HEK293 (cell line): Measurements from ENCODE around the gene FAM181A.

Experiments used
- CTCF ChIA-PET: fragments of 350-600 bp; formaldehyde crosslinking; extraction: SDS; loops from one replicate; lab custom pipeline; 2021; ENCODE audit warnings: antibody characterized with exemption; lab: Yijun Ruan, JAX
- POLR2A ChIA-PET: fragments of 300-600 bp; formaldehyde crosslinking; extraction: SDS; loops from one replicate; lab custom pipeline; 2020; ENCODE audit warnings: antibody characterized with exemption, inconsistent platforms; lab: Yijun Ruan, JAX
- H3K27ac ChIP-seq: fragments of 200-500 bp; sonication (Bioruptor generic); 2 replicates; pipeline ENCODE4 v1.5.1; 2014; ENCODE audit warnings: low read depth, low read length, control low read depth, inconsistent platforms; ENCODE audit errors: extremely low read depth
- H3K36me3 ChIP-seq, 2 experiments: fragments of 200-500 bp in 1 of 2; sonication (Bioruptor generic) in 1 of 2; 1 replicate in 1 of 2; 2 replicates in 1 of 2; pipeline ENCODE4 v1.5.1; 2014 to 2017; ENCODE audit warnings: inconsistent platforms in 2 of 2, low read length in 2 of 2; ENCODE audit not compliant: control insufficient read depth in 2 of 2, insufficient read depth in 1 of 2
- H3K4me1 ChIP-seq: fragments of 200-500 bp; sonication (Bioruptor generic); 2 replicates; pipeline ENCODE4 v1.5.1; 2014; ENCODE audit warnings: mild to moderate bottlenecking, low read length, inconsistent platforms; ENCODE audit not compliant: control insufficient read depth, insufficient read depth
- H3K4me3 ChIP-seq: 2 replicates; pipeline ENCODE4 v1.5.1; 2011; ENCODE audit warnings: low read depth, mild to moderate bottlenecking, control low read depth, low read length, moderate library complexity
- H3K9me3 ChIP-seq: fragments of 200-500 bp; sonication (Bioruptor generic); 2 replicates; pipeline ENCODE4 v1.5.1; 2014; ENCODE audit warnings: low read depth, low read length, inconsistent platforms; ENCODE audit not compliant: control insufficient read depth, insufficient read depth
- KLF16 ChIP-seq: fragments of 450-650 bp; formaldehyde crosslinking; IDR thresholded peaks from 2 replicates; pipeline ENCODE4 v1.5.1; 2017; ENCODE audit warnings: missing biosample characterization, missing genetic modification characterization
- OSR2 ChIP-seq: fragments of 450-650 bp; formaldehyde crosslinking; IDR thresholded peaks from 2 replicates; pipeline ENCODE4 v1.5.1; 2016; ENCODE audit warnings: missing biosample characterization, missing genetic modification characterization
- PRDM4 ChIP-seq: fragments of 450-650 bp; formaldehyde crosslinking; IDR thresholded peaks from 2 replicates; pipeline ENCODE4 v1.5.1; 2017; ENCODE audit warnings: missing biosample characterization, missing genetic modification characterization
- YY1 ChIP-seq: fragments of 450-650 bp; formaldehyde crosslinking; IDR thresholded peaks from 2 replicates; pipeline ENCODE4 v1.5.1; 2018; ENCODE audit warnings: missing biosample characterization, missing genetic modification characterization
- ZBTB17 ChIP-seq: fragments of 450-650 bp; formaldehyde crosslinking; IDR thresholded peaks from 2 replicates; pipeline ENCODE4 v1.5.1; 2016; ENCODE audit warnings: missing biosample characterization, missing genetic modification characterization
- ZBTB26 ChIP-seq: fragments of 450-650 bp; formaldehyde crosslinking; optimal IDR thresholded peaks from 2 replicates; pipeline ENCODE3; 2016; ENCODE audit warnings: missing biosample characterization, mild to moderate bottlenecking, missing genetic modification characterization
- ZNF266 ChIP-seq: fragments of 450-650 bp; formaldehyde crosslinking; IDR thresholded peaks from 2 replicates; pipeline ENCODE4 v1.5.1; 2016; ENCODE audit warnings: missing biosample characterization, missing genetic modification characterization, low read depth
- ZNF292 ChIP-seq: fragments of 450-650 bp; formaldehyde crosslinking; IDR thresholded peaks from 2 replicates; pipeline ENCODE4 v1.5.1; 2016; ENCODE audit warnings: low read depth, missing biosample characterization, missing genetic modification characterization, borderline replicate concordance
- ZNF362 ChIP-seq: fragments of 450-650 bp; formaldehyde crosslinking; IDR thresholded peaks from 2 replicates; pipeline ENCODE4 v1.5.1; 2016; ENCODE audit warnings: missing biosample characterization, missing genetic modification characterization
- ZNF366 ChIP-seq: fragments of 450-650 bp; formaldehyde crosslinking; conservative IDR thresholded peaks from 2 replicates; pipeline ENCODE4 v1.5.1; 2016; ENCODE audit warnings: missing biosample characterization, missing genetic modification characterization
- ZNF423 ChIP-seq: fragments of 450-650 bp; formaldehyde crosslinking; IDR thresholded peaks from 2 replicates; pipeline ENCODE4 v1.5.1; 2016; ENCODE audit warnings: missing biosample characterization, missing genetic modification characterization
- ZNF426 ChIP-seq: fragments of 450-650 bp; formaldehyde crosslinking; IDR thresholded peaks from 2 replicates; pipeline ENCODE4 v1.5.1; 2017; ENCODE audit warnings: missing biosample characterization, missing genetic modification characterization, mild to moderate bottlenecking, inconsistent platforms, moderate library complexity
- ZNF433 ChIP-seq: fragments of 450-650 bp; formaldehyde crosslinking; IDR thresholded peaks from 2 replicates; pipeline ENCODE4 v1.5.1; 2016; ENCODE audit warnings: missing biosample characterization, missing genetic modification characterization, low read depth
- ZNF596 ChIP-seq: fragments of 450-650 bp; IDR thresholded peaks from 2 replicates; pipeline ENCODE4 v1.5.0; 2018; ENCODE audit warnings: missing biosample characterization, mild to moderate bottlenecking, missing genetic modification characterization, moderate library complexity
- ZNF660 ChIP-seq: fragments of 450-650 bp; IDR thresholded peaks from 2 replicates; pipeline ENCODE4 v1.5.1; 2018; ENCODE audit warnings: missing biosample characterization, mild to moderate bottlenecking, missing genetic modification characterization
- ZNF792 ChIP-seq: fragments of 450-650 bp; formaldehyde crosslinking; IDR thresholded peaks from 2 replicates; pipeline ENCODE4 v1.5.1; 2016; ENCODE audit warnings: missing biosample characterization, missing genetic modification characterization
- ZNF837 ChIP-seq: fragments of 450-650 bp; formaldehyde crosslinking; IDR thresholded peaks from 2 replicates; pipeline ENCODE4 v1.5.1; 2016; ENCODE audit warnings: missing biosample characterization, missing genetic modification characterization
- TF ChIP-seq, protein P1 (sequence below): fragments of 450-650 bp; formaldehyde crosslinking; IDR thresholded peaks from 2 replicates; pipeline ENCODE4 v1.5.1; 2016; ENCODE audit warnings: missing biosample characterization, missing genetic modification characterization

FAM181A gene

GRCh38 chr14:93897476-93897845, 29.7 kb upstream of the FAM181A start:
- TF ChIP-seq ZNF366: no peak
- no peak for TF ChIP-seq ZNF837 (tag by site-specific recombination)
- TF ChIP-seq ZNF423 (tag by site-specific recombination): no peak
- no peak for TF ChIP-seq ZNF362 (tag by site-specific recombination)
- no peak for TF ChIP-seq PRDM4 (tag by site-specific recombination)
- no peak for TF ChIP-seq ZBTB17 (tag by site-specific recombination)
- TF ChIP-seq ZNF660: no peak
- no peak for TF ChIP-seq YY1 (tag by site-specific recombination)
- no peak for TF ChIP-seq ZNF792
- no peak for TF ChIP-seq ZBTB26 (tag by site-specific recombination)
- no peak for TF ChIP-seq OSR2 (tag by site-specific recombination)
- TF ChIP-seq ZNF292: no peak
- no peak for TF ChIP-seq ZNF596 (tag by site-specific recombination)
- TF ChIP-seq, protein P1, sequence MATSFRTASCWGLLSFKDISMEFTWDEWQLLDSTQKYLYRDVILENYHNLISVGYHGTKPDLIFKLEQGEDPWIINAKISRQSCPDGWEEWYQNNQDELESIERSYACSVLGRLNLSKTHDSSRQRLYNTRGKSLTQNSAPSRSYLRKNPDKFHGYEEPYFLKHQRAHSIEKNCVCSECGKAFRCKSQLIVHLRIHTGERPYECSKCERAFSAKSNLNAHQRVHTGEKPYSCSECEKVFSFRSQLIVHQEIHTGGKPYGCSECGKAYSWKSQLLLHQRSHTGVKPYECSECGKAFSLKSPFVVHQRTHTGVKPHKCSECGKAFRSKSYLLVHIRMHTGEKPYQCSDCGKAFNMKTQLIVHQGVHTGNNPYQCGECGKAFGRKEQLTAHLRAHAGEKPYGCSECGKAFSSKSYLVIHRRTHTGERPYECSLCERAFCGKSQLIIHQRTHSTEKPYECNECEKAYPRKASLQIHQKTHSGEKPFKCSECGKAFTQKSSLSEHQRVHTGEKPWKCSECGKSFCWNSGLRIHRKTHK (tag by site-specific recombination): no peak
- H3K4me1 ChIP-seq: no peaks in the 10 kb centered on the region
- CTCF ChIA-PET: interaction anchor here (0.5 to 5.7 kb wide), 2 partner anchors 234 to 243 kb away, joined by 3 to 26 read pairs; no protein-coding TSS in a partner anchor

GRCh38 chr14:93898081-93898611, 29.0 kb upstream of the FAM181A start:
- POLR2A ChIA-PET: interaction anchor here (0.7 kb wide), 1 partner anchor 183 kb away, joined by 3 read pairs; the partner anchor contains the start of genes DDX24 and IFI27L1

More at GRCh38 chr14:93897476-93897845, 29.7 kb upstream of the FAM181A start:
- Histone ChIP-seq H3K4me3 (no peak overlapping the region), H3K9me3 (no peaks in the 10 kb centered on the region), H3K36me3 (no peaks in the 10 kb centered on the region), H3K27ac (no peak overlapping the region)
- POLR2A ChIA-PET: interaction anchor here (0.7 kb wide), 1 partner anchor 183 kb away, joined by 3 read pairs; the partner anchor contains the start of genes DDX24 and IFI27L1

More at GRCh38 chr14:93898081-93898611, 29.0 kb upstream of the FAM181A start:
- Histone ChIP-seq H3K4me1 (no peaks in the 10 kb centered on the region), H3K4me3 (no peak overlapping the region), H3K9me3 (no peaks in the 10 kb centered on the region), H3K36me3 (no peaks in the 10 kb centered on the region), H3K27ac (no peak overlapping the region)
- CTCF ChIA-PET: interaction anchor here (0.6 to 5.7 kb wide), 4 partner anchors 9 to 243 kb away, joined by 3 to 26 read pairs (median 4); no protein-coding TSS in a partner anchor
- no peak for TF ChIP-seq ZNF426 (tag by site-specific recombination)
- no peak for TF ChIP-seq ZNF433 (tag by site-specific recombination)
- TF ChIP-seq ZNF596 (tag by site-specific recombination): no peak
- no peak for TF ChIP-seq ZNF266 (tag by site-specific recombination)
- TF ChIP-seq KLF16: no peak
